Stimulated activated CD8-positive, alpha-beta memory T cell treated with anti-CD3 and anti-CD28 coated beads, Interleukin-7, amount 100 ng/mL, for 4 hours (primary cell): Measurements from ENCODE around the gene DNAJC5.

Experiments
- DNase-seq, 2 donors: peaks; one replicate each; pipeline ENCODE4 v3.0.0-alpha.2; 2020; ENCODE audit warnings: low read depth in 2 of 2

Gene DNAJC5

DNA sequence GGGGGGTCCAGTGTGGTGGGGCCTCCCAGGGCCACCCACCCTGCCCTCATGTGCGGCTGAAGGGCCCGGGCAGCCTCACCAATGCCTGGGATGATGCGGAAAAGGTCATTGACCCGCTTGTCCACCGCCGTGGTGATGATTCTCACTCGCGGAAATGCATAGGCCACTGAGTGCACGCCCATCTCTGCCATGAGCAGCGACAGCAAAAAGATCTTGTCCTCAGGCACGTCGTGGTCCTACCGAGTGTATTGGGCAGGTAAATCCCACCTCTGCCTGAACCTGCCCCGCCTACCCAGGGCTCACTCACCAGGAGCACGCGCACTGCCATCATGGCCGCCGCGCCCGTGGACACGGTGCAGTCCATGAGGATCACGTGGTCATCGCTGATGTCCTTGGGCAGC lies 45.1 kb downstream of the DNAJC5 start:
- no peak for DNase-seq

DNA sequence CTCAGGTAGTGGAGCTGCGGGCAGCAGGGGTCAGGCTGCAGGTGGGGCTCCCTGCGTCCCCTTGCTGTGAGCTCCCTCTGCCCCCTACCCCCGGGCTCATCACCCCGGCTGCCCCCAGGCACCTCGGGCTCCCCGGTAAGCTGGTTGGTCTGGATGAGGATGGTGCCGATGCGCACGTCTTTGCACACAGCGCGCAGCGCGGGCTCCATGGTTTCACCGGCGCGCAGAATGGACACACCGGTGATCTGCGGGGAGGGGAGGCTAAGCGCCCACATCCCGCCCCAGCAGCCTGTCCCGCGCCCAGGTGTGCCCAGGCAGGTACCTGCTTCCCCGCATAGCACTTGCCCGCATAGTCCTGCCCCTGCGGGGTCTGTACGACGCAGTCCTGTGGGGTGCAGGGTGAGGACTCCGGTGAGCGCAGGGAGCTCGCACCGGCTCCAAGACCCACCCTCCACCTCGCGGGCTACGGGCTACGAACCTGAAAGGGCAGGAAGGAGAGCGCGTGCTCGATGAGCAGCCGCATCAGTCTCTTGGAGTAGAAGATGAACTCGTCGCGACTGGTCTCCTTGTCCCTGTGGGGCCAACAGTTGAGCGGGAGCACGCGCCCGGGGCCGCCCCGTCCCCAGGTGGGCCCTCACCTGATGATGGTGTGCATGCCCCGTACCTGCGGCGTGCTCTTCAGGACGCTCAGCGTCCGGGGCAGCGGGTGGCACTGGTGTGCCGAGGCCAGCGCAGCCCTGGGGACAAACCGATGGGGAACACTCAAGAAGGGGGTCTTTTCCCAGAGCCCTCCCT lies 45.7 kb downstream of the DNAJC5 start:
- no peak for DNase-seq

DNA sequence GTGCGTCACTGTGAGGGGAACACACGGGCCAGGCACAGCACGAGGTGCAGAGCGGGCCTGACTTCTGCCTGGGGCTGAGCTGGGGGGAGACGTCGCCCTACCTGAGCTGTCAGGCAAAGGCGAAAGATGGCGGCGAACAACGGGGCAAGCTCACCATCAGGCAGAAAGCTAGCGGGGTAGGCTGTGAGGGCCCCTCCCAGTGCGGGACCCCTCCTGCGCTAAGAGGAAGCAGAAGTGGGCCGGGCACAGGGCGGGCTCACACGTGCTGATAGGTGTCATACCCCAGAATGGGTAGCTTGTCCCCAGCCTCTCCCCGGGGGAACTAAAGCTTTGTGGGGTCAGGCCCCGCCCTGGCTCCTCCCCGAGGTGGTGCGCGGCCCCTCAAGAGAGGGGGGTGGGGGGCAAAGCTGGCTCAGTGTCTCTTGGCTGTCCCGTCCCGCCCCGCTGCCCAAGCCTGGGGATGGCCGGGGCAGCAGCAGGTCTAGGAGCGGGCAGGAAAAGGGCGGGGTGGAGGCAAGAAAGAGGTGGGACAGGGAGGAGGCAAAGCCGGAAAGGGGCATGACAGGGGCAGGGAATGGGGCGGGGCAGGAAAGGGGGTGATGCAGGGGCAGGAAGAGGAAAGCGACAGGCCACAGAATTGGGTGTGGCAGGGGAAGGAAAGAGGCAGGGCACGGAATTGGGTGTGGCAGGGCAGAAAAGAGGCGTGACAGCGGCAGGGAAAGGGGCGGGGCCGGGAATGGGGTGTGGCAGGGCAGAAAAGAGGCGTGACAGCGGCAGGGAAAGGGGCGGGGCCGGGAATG lies 46.6 kb downstream of the DNAJC5 start:
- peak; percentile 45 to 51 for DNase-seq

DNA sequence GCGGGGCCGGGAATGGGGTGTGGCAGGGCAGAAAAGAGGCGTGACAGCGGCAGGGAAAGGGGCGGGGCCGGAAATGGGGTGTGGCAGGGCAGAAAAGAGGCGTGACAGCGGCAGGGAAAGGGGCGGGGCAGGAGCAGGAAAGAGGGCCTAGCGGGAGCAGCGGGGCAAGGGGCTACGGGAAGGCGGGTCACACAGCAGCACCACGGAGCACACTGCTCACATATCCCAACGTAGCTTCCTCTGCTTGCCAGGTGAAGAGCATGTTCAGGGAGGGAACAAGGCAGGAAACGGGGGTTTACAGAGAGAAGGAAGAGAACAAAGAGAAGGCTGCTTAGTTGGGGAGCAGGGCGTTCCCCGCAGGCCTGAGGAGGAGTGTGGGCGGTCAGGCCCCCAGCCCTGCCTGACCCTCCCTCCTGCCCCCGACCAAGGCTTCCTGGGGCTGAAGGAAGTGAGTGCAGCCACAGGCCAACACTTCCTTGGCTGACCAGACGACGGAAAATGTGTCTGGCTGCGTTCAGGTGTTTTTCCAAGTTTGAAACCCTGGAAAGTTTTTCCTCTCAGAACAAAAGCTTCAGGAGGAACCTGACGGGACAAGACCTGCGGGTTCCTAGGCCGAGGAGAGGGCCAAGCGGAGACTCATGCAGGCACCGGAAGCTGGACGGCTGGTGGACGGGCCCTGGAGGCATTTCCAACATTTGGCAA lies 47.5 kb downstream of the DNAJC5 start:
- DNase-seq = no peak

DNA sequence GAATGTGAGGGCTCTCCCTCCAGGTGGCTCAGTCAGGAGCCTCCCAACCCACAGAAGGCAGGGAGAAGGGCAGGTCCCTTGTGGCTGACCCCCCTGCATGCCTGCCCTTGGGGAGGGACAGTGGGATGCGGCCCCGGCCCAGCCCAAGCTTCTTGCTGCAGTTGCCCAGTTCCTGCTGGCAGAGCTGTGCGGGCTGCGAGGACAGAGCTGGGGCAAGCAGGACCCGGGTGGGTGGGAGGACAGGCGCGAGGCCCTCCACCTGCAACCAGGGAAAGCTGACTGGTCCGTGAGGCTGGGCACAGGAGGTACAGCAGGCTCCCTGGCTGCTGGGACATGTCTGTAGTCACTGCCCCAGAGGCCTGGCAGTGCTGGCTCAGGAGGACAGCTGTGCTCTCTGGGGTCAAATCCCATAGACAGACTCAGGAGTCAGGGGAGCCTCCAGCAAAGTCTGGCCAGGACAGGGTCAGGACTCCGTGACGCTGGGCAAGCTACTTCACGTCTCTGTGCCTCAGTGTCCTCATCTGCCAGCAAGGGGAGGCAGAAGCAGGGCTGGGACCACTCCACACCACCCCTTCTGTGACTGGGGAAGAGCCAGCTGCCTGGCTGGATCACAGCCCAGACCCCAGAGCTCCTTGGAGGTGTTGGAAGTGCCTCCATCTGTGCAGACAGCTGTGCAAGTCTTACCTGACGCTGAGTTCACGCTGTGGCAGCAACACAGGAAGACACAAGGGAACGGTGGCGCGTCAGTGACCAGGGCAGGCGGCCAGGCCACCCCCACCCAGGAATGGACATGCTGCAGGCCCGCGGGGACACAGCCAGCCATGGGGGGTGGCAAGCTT lies 48.3 kb downstream of the DNAJC5 start:
- DNase-seq = no peak

DNA sequence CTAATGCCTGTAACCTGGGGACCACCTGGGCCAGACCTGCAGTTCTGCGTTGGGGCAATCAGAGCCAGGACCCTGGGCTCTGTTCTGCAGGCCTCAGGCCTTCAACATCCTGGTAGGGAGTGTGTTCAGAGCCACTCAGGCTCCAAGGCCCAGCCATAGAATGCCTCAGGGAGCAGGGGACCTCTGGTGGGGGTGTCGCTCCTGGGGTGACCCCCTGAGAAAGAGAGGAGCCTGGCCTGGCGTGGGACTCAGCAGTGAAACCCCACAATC lies 48.8 kb downstream of the DNAJC5 start:
- DNase-seq = no peak

DNA sequence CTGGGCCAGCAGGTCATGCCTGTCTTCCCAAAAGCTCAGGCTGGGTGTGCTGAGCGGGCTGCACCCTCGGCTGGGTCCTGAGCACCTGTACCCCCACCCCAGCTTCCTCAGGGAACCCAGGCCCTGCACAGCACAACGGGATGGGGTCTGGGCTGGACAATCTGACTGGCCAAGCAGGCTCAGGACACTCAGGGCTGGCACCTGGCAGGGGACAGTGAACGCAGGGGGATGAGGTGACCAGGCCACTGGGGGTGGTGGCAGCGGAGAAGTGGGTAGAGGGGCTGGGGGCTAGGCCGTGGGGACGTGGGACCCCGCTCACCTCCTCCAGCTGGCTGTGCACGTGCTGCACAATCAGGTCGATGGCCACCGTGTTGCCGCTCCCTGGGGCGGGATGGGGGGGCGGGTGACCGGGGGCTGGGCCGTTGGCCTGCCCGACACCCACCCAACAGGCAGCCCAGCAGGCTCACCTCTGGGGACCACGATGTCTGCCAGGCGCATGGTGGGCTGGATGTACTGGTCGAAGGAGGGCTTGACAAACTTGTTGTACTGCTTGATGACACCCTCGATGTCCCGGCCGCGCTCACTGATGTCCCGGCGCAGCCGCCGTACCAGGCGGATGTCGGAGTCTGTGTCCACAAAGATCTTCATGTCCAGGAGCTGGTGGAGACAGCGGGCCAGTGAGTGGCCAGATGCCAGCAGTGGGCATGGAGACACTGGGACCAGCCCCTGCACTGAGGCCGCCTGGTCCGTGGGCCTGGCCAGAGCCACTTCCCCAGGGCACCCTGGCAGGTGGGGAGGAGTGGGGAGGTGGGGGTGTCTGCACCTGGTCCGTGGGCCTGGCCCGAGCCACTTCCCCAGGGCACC lies 49.4 kb downstream of the DNAJC5 start:
- DNase-seq = no peak

DNA sequence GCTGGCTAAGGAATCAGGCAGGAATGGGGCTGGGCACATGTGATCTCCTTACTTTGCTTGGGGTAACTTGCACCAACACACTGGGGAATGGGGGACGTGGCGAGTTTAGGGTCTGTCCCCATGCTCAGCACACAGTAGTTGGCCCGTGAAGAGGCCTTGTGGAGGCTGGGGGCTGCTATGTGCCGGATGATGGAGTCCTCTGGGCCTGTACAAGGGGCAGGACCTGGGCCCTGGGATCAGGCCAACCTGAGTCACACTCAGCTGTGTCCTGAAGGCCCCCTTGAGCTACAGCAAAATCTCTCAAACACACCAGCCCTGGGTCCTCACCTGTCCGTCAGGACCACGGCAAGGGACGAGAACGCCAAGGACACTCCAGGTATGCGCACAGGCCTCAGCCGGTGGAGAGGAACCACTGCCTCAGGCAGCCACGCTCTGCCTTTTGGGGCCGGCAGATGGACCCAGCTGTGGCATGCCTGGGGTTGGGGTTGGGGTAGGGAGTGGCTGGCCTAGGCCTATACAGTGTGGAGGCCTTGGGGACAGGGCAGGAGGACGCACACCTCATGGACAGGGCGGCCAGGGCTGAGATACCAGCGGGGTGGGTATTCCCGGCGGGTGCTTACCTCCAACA lies 50.2 kb downstream of the DNAJC5 start:
- DNase-seq = no peak

DNA sequence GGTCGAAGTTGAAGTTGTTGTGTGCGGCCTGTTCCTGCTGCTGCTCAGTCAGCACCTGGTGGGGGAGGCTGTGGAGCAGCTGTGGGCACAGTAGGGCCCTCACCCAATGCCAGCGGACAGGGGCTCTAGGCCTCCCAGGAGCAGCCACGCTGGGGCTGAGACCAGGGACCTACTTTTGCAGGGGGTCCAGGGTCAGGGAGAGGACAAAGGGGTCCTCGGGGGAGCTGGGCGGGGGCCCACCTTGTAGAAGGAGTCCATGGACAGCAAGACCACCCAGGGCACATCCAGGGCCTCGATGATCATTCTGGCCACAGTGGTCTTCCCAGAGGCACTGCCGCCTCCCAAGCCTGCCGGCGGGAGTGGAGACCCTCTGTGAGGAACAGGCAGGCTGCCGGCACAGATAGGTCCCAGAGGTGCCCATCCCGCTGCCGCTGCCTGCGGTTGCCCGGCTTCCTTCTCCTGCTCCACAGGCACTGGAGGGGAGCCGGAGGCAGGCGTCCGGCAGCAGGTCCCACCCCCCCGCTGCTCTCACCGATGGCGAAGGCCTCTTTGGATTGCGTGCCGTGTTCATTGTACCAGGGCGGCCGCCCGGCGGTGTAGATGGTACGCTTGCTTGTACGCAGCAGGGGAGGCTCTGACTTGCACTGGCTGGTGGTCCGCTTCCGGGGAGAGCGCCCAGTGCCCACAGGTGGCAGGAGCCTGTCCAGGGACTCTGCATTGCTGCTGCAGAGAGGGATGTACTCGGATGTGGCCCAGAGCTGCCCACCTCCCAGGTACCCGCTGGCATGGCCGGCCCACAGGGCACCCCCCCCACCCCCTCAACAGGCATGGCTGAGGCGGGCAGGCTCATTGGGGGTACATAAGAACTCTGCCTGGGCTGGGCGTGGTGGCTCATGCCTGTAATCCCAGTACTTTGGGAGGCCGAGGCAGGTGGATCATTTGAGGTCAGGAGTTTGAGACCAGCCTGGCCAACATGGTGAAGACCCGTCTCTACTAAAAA lies 51.3 kb downstream of the DNAJC5 start:
- no peak for DNase-seq

DNA sequence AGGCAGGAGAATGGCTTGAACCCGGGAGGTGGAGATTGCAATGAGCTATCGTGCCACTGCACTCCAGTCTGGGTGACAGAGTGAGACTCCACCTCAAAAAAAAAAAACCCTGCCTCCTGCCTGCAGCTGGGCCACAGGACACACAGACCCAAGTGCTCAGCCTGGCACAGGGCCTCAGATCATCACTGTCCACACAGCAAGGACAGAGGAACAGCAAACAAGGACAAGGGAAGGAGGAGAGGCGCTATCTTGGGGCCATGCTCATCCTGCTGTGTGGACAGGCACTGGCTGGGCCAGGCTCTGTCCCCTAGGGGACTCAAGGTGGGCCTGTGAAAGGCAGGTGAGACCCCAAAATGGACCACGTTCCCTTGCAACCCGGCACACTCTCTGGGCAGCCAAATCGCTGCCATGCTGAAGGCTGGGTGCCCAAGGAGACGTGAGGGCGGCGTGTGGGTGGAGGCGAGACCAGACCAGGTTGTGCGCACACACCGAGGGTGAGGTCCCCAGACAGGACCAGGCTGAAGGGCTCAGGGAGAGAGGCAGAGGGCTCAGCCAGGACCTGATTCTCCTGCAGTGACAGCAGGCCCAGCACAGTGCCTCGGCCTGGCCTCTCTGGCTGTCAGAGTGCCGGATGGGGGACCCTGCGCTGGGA lies 52.2 kb downstream of the DNAJC5 start:
- DNase-seq = no peak

DNA sequence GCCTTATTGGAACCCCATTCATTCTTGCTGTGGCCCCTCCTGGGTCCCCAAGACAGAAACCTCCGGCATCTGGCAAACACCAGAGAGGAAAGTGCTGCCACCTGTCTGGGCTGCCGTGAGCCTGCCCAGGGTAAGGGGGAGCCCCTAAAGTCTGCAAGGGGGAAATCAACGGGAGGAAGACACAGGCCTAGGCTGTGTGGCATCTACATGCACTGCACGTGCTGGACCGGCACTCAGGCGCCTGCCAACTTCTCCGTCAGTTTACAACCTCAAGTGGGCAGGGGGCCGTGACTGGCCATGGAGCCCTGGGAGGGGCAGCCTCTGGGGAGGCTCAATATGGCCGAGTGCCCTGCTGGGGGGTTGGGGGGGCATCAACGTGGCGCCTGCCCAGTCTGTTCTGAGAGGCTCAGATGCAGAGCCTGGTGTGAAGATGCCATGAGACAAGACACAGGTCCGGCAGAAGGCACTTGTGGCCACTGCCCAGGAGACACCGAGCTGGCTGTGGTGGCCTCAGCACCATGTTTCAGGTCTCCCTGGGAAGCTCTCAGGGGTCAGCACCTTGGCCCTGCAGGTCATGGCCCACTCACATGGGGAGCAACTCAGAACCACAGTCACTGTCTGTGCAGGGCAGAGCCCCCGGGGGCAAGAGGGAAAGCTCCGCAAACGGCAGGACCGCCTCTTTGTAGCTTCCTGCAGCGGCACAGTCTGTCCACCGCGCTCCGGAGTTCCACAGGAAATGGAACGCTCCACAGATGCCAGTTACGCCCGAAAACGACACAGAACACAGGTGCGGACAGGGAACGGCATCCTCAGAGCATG lies 52.9 kb downstream of the DNAJC5 start:
- DNase-seq = no peak

DNA sequence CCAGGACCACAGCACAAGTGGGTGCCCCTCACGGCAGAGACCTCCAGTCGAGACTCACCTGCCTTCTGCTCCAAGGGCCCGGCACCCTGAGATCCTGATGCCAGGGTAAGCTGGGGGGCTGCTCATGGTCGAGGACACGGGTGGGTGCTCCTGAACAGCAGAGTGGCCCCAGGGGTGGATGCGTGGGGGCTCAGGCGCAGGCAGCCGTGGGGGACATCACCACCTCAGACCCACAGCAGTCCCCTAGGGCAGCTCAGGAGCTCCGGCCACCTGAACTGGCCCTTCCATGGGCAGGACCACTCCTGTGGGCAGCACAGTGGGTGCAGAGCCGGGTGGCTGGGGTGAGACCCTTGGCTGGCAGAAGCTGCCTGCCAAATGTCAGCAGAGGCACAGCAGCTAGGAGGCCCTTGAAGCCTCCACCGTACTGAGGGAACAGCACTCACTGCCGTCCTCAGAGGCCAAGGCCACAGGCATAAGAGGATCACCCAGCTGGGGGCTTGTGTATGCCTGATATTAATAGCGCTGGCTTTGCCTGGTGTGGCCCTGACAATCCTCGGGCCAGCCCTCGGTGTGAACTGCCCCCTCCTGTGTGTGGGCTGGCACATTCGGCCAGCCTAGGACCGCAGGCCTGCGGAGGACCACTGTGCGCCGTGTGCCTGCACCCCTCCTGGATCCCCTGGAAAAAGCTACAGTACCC lies 55.9 kb downstream of the DNAJC5 start:
- DNase-seq = no peak

DNA sequence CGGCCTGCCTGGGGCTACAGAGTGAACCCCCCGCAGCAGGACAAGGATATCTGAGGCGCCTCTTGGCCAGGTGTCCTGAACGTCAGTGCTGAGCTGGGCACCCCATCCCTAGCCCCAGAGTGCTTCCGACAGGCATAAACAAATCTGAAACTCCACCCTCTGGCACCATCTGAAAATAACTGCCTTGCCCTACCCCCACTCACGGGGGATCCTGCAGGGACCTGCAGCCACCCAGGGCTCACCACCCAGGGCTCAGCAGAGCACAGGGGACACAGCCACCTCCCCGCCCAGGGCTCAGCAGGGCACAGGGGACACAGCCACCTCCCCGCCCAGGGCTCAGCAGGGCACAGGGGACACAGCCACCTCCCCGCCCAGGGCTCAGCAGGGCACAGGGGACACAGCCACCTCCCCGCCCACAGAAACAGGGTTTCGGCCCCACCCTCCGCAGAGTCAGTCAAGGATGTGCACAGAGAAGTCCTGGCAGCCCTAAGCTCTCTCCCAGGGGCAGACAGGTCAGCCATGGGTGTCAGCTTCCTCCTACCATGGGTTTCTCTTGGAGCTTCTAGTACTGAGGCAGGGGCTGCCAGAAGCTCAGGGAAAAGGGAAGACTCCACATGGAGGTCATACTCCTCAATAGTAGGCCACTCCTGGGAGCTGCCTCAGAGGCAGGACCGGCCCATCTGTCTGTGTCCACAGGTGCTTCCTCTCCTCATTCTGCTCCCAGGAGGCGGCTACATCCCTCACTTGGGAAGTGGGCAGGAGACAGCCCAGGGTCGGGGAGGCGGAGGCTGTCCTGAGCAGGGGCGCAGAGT lies 56.7 kb downstream of the DNAJC5 start:
- DNase-seq = no peak

DNA sequence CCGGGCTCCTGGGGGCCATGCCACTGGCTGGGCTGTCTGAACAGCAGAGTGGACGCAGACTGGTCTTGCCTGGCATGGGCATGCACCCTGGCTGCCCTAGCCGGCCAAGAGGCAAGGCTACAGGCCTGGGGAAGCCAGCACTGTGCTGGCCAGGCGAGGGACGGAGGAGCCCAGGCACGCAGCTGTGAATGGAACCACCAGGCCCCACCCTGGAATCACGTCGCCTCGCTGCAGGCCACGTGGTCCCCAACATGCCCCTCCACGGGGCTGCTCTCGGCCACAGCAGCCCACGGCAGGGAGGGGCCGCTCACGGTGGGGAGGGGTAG lies 57.2 kb downstream of the DNAJC5 start:
- no peak for DNase-seq

DNA sequence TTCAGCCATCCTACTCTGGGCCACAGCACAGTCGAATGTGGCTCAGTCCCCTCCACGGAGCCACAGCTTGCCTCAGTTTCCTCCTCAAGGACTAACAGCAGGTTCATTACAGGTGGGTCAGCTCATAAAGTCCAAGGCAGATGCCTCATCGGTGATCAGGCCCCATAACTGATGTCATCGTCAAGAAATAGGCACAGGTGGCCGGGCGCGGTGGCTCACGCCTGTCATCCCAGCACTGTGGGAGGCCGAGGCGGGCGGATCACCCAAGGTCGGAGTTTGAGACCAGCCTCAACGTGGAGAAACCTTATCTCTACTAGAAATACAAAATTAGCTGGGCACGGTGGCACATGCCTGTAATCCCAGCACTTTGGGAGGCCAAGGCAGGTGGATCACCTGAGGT lies 57.8 kb downstream of the DNAJC5 start:
- no peak for DNase-seq

DNA sequence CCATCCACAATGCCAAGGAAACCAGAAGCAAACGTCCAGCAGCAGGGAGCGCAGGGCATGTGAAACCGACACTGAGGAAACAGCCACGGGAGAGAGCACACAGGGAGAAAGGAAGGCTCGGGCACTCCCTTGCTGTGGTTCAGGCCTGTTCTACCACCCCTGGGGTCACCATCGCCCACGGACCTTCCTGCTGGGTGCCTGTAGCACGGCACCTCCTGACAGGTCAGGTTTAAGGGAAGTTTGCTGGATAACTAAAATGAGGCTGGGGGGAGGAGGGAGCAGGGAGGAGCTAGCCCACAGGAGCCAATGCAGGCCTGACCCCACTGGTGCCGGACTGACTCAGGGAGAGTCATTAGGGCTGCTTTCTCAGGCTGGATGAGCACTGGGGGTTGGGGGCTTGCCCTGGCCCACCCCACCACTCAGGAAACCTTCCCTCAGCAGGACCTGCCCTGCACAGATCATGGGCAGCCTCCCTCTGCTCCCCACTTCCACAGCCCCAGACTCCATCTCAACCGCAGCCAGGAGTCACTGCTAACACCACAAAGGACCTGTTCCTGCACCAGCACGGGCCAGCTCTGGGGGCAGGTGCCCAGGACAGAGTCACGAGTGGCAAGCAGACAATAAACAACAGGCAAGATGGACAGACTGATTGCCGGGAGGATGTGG lies 59.0 kb downstream of the DNAJC5 start:
- no peak for DNase-seq
